Measurements from ENCODE around the gene S1PR4. TPM values are rescaled to one million over a fixed set of nuclear protein-coding genes. Genes with fewer than 3 reads are reported as not detected.
"Not testable (repeated sequence)": the region's sequence is repeated elsewhere in the genome, so short reads cannot be mapped to it uniquely, and the experiment has no call there.

Gene S1PR4
- total and polyA plus RNA-seq, 9 donors, result 0.31 to 1.0 (median 0.57) TPM

DNA sequence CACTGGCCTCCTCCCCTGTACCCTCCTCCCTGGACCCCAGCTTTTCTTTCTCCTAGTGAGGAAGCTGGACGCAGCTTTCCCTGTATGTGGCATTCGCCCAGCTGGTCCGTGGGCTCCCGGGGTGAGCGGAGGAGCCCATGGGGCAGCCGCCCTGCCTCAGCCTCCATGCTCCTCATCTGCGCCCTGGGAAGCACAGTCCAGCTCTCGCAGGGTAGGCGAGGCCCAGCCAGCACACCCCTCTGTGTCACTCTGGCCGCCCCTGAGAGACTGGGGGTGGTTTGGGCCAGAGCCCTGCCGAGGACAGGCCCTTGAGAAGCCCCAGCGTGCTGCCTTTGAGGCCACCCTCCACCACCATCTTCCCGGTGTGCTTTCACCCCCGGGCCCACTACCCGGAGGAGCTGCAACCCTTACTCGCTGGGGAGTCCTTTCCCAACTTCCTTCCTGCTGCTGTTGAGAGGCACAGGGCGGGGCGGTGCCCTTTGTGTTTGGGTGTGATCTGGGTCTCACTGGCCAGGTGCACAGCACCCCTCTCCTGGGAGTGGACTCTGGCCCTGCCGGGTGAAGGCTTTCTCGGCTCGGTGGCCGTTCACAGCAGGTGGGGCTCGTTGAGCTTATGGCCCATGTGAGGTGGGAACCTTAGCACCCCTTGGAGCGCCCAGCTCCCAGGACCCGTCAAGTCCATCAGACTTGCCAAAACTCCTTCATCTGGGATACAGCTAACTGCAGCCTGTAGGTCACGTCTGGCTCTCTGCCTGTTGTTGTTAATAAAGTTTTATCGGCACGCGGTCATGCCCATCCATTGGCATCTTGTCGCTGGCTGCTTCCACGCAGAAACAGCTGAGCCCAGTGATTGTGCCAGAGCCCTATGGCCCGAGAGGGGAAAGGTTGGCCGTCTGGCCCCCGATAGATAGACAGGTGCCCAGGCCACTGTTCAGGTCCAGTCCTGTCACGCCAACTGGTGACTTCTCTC is 10.3 kb downstream of the S1PR4 start:
- no peak for DNase-seq
- Histone ChIP-seq H3K27ac (ENCODE audit: low read length) (no peak overlapping the region), H3K27me3 (ENCODE audit: control insufficient read depth, insufficient read depth, low read length) (no peaks in the 10 kb centered on the region), H3K4me1 (ENCODE audit: control insufficient read depth, insufficient read depth, low read length) (peaks cover 14% of the 10 kb centered on the region), H3K9me3 (replicated peaks; ENCODE audit: control insufficient read depth, low read depth, low read length) (no peaks in the 10 kb centered on the region), H3K4me3 (ENCODE audit: low read length) (no peak overlapping the region), H3K36me3 (ENCODE audit: control insufficient read depth, insufficient read depth, low read length) (peaks cover 10% of the 10 kb centered on the region)
- 91% methylated on average over 21 of the region's 35 CpGs for whole genome bisulfite sequencing (ENCODE audit: insufficient coverage)

GRCh38 chr19:3189702-3190469 is 11.3 kb downstream of the S1PR4 start:
- DNase-seq, result no peak
- H3K9me3 ChIP-seq (replicated peaks; ENCODE audit: control insufficient read depth, low read depth, low read length), result no peaks in the 10 kb centered on the region
- H3K4me1 ChIP-seq (ENCODE audit: control insufficient read depth, insufficient read depth, low read length), result peaks cover 14% of the 10 kb centered on the region
- WGBS (ENCODE audit: insufficient coverage), result 82% methylated on average over 22 of the region's 28 CpGs
- peaks cover 13% of the 10 kb centered on the region for H3K36me3 ChIP-seq (ENCODE audit: control insufficient read depth, insufficient read depth, low read length)
- no peak overlapping the region for H3K27ac ChIP-seq (ENCODE audit: low read length)
- no peak overlapping the region for H3K4me3 ChIP-seq (ENCODE audit: low read length)
- H3K27me3 ChIP-seq (ENCODE audit: control insufficient read depth, insufficient read depth, low read length), result no peaks in the 10 kb centered on the region

GRCh38 chr19:3190470-3190770 is 11.9 kb downstream of the S1PR4 start:
- no peak for DNase-seq
- no peaks in the 10 kb centered on the region for H3K27me3 ChIP-seq (ENCODE audit: control insufficient read depth, insufficient read depth, low read length)
- no peaks in the 10 kb centered on the region for H3K9me3 ChIP-seq (replicated peaks; ENCODE audit: control insufficient read depth, low read depth, low read length)
- 88% methylated on average over 17 of the region's 18 CpGs for WGBS (ENCODE audit: insufficient coverage)
- no peak overlapping the region for H3K4me3 ChIP-seq (ENCODE audit: low read length)
- H3K4me1 ChIP-seq (ENCODE audit: control insufficient read depth, insufficient read depth, low read length), result peaks cover 12% of the 10 kb centered on the region
- peaks cover 15% of the 10 kb centered on the region for H3K36me3 ChIP-seq (ENCODE audit: control insufficient read depth, insufficient read depth, low read length)
- H3K27ac ChIP-seq (ENCODE audit: low read length), result no peak overlapping the region

DNA sequence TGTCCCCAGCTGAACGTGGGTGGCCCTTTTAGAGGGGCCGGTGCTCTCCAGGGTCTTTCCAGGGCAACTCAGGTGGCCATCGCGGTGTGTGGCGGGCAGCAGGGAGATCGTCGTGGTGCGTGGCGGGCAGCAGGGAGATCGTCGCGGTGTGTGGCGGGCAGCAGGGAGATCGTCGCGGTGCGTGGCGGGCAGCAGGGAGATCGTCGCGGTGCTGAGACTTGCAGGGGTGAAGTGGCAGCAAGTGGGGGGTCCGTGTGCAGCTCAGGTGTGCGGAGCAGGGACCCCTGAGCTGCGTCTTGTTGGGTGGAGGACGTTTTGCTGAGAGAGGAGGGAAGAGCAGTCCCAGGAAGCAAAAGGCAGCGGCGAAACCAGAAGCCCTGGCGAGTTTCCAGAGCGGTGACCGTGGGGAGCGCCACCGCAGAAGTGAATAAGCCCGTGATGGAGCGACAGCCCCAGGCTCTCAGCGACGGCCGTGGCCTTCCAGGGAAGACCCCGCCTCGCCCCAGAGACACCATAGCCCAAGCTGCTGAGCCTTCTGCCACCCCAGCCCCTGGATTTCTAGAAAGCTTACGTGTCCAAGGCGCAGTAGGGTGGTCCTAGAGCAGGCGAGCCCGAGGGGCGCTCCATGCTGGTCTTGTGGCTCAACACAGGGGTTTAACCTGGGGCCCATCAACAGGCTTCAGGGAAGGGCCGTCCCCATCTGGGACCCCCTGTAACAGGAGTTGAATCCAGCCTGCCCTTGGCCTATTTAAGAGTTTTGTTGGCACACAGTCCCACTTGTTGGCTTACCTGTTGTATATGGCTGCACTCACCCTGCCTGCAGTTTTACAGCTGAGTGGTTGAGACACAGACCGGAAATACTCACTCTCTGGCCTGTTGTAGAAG is 12.6 kb downstream of the S1PR4 start:
- no peak for DNase-seq
- Histone ChIP-seq H3K27ac (ENCODE audit: low read length) (no peak overlapping the region), H3K27me3 (ENCODE audit: control insufficient read depth, insufficient read depth, low read length) (no peaks in the 10 kb centered on the region), H3K9me3 (replicated peaks; ENCODE audit: control insufficient read depth, low read depth, low read length) (no peaks in the 10 kb centered on the region), H3K4me1 (ENCODE audit: control insufficient read depth, insufficient read depth, low read length) (peaks cover 12% of the 10 kb centered on the region), H3K36me3 (ENCODE audit: control insufficient read depth, insufficient read depth, low read length) (peaks cover 17% of the 10 kb centered on the region), H3K4me3 (ENCODE audit: low read length) (no peak overlapping the region)
- WGBS (ENCODE audit: insufficient coverage), result 88% methylated on average over 43 of the region's 46 CpGs

DNA sequence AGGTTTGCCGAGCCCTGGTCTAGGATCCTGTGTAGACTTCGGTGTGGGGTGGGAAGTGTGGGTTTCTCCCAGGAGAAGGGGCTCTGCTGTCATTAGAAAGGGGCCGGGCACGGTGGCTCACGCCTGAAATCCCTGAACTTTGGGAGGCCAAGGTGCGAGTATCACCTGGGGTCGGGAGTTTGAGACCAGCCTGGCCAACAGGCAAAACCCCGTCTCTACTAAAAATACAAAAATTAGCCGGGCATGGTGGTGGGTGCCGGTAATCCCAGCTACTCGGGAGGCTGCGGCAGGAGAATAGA is 13.2 kb downstream of the S1PR4 start:
- not testable (repeated sequence) for H3K27me3 ChIP-seq (ENCODE audit: control insufficient read depth, insufficient read depth, low read length); H3K4me3 ChIP-seq (ENCODE audit: low read length); H3K9me3 ChIP-seq (replicated peaks; ENCODE audit: control insufficient read depth, low read depth, low read length); DNase-seq; H3K4me1 ChIP-seq (ENCODE audit: control insufficient read depth, insufficient read depth, low read length); H3K27ac ChIP-seq (ENCODE audit: low read length)
- peaks cover 23% of the 10 kb centered on the region for H3K36me3 ChIP-seq (ENCODE audit: control insufficient read depth, insufficient read depth, low read length)
- 93% methylated on average over 9 of the region's 12 CpGs for WGBS (ENCODE audit: insufficient coverage)

DNA sequence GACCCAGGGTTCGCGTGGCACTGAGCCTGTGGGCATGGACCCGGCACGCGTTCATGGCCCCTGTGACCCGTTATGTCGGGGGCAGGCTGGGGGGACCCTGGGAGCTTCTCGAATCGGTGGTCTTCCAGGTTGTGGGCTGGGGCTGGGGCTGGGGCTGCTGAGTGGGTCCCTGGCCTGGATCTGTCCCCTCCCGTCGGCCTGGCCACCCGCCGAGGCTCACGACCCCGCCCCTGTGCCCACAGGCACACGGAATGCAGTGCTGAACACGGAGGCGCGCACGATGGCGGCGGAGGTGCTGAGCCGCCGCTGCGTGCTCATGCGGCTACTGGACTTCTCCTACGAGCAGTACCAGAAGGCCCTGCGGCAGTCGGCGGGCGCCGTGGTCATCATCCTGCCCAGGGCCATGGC is 13.7 kb downstream of the S1PR4 start:
- no peak for DNase-seq
- Histone ChIP-seq H3K4me1 (ENCODE audit: control insufficient read depth, insufficient read depth, low read length) (peaks cover 3% of the 10 kb centered on the region), H3K9me3 (replicated peaks; ENCODE audit: control insufficient read depth, low read depth, low read length) (no peaks in the 10 kb centered on the region), H3K4me3 (ENCODE audit: low read length) (no peak overlapping the region), H3K27me3 (ENCODE audit: control insufficient read depth, insufficient read depth, low read length) (no peaks in the 10 kb centered on the region), H3K36me3 (ENCODE audit: control insufficient read depth, insufficient read depth, low read length) (peaks cover 26% of the 10 kb centered on the region), H3K27ac (ENCODE audit: low read length) (no peak overlapping the region)
- 92% methylated on average over 32 of the region's 32 CpGs for WGBS (ENCODE audit: insufficient coverage)

- Histone ChIP-seq H3K4me3 (ENCODE audit: low read length) (no peak overlapping the region), H3K27me3 (ENCODE audit: control insufficient read depth, insufficient read depth, low read length) (no peaks in the 10 kb centered on the region), H3K9me3 (replicated peaks; ENCODE audit: control insufficient read depth, low read depth, low read length) (no peaks in the 10 kb centered on the region), H3K27ac (ENCODE audit: low read length) (no peak overlapping the region), H3K36me3 (ENCODE audit: control insufficient read depth, insufficient read depth, low read length) (peaks cover 26% of the 10 kb centered on the region), H3K4me1 (ENCODE audit: control insufficient read depth, insufficient read depth, low read length) (no peaks in the 10 kb centered on the region)
- DNase-seq, result no peak
- 93% methylated on average over 12 of the region's 14 CpGs for WGBS (ENCODE audit: insufficient coverage)
Observed at GRCh38 chr19:3192684-3193083, 14.1 kb downstream of the S1PR4 start.

GRCh38 chr19:3193256-3194105 is 14.9 kb downstream of the S1PR4 start:
- H3K9me3 ChIP-seq (replicated peaks; ENCODE audit: control insufficient read depth, low read depth, low read length), result no peaks in the 10 kb centered on the region
- peaks cover 23% of the 10 kb centered on the region for H3K36me3 ChIP-seq (ENCODE audit: control insufficient read depth, insufficient read depth, low read length)
- DNase-seq, result no peak
- H3K27ac ChIP-seq (ENCODE audit: low read length), result no peak overlapping the region
- H3K4me1 ChIP-seq (ENCODE audit: control insufficient read depth, insufficient read depth, low read length), result no peaks in the 10 kb centered on the region
- 83% methylated on average over 40 of the region's 40 CpGs for WGBS (ENCODE audit: insufficient coverage)
- H3K4me3 ChIP-seq (ENCODE audit: low read length), result no peak overlapping the region
- no peaks in the 10 kb centered on the region for H3K27me3 ChIP-seq (ENCODE audit: control insufficient read depth, insufficient read depth, low read length)
